GM12878 (cell line): ENCODE measurements around the gene THADA. TPM values are rescaled to one million over a fixed set of nuclear protein-coding genes. Genes with fewer than 3 reads are reported as not detected.

Experiments used
- ATAC-seq: fragments of 200-7000 bp; cut with Tn5 transposase; 3 replicates; pipeline ENCODE4 v1.9.1; 2020; ENCODE audit warnings: mild to moderate bottlenecking, moderate library complexity
- BruUV-seq: library from RNA; stranded (reverse); fragments of 400-500 nt; replicated peaks from 2 replicates; lab custom pipeline; 2021; lab: Mats Ljungman, UMichigan
- CTCF ChIA-PET: fragments of 300-600 bp; sonication (Branson Sonifier 250); formaldehyde crosslinking; extraction: SDS; loops from one replicate; lab custom pipeline; 2021; ENCODE audit warnings: inconsistent platforms; lab: Yijun Ruan, JAX
- POLR2A ChIA-PET: fragments of 350-600 bp; formaldehyde crosslinking; extraction: SDS; loops from one replicate; lab custom pipeline; 2021; ENCODE audit warnings: inconsistent platforms; lab: Charles Lee
- RAD21 ChIA-PET: fragments of 300-600 bp; sonication (Branson Sonifier 250); formaldehyde crosslinking; loops from one replicate; lab custom pipeline; 2023; ENCODE audit warnings: antibody characterized with exemption; ENCODE audit not compliant: unreplicated experiment; lab: Charles Lee
- SMC1A ChIA-PET: fragments of 300-600 bp; sonication (Branson Sonifier 250); formaldehyde crosslinking; loops from one replicate; lab custom pipeline; 2023; ENCODE audit not compliant: unreplicated experiment, uncharacterized antibody; lab: Charles Lee
- DNase-seq: peaks from one replicate; pipeline ENCODE4 v3.0.0-alpha.2; 2011; ENCODE audit warnings: low read depth, low spot score
- FAIRE-seq: peaks from 3 replicates; lab custom pipeline; 2011; peaks lifted over from hg19 to GRCh38; lab: Jason Lieb, UNC
- H2AFZ ChIP-seq: 2 replicates; pipeline ENCODE4 v1.6.0; 2011; ENCODE audit warnings: low read depth, low read length, control low read depth; ENCODE audit not compliant: control insufficient read depth
- H3K27ac ChIP-seq: 2 replicates; pipeline ENCODE4 v1.5.1; 2011; ENCODE audit warnings: control low read depth; ENCODE audit not compliant: control insufficient read depth, insufficient read depth
- H3K27me3 ChIP-seq, 2 experiments: replicated peaks in 1 of 2; 2 replicates each; pipeline versions ENCODE4 v1.6.0 to v1.6.1; 2011; ENCODE audit warnings: low read length in 1 of 2; ENCODE audit not compliant: control insufficient read depth in 2 of 2, insufficient read depth in 2 of 2
- H3K36me3 ChIP-seq, 2 experiments: 2 replicates each; pipeline ENCODE4 v1.5.1; 2011; ENCODE audit warnings: low read length in 1 of 2; ENCODE audit not compliant: control insufficient read depth in 2 of 2, insufficient read depth in 2 of 2
- H3K4me1 ChIP-seq: 2 replicates; pipeline ENCODE4 v1.6.1; 2011; ENCODE audit warnings: mild to moderate bottlenecking, low read length, moderate library complexity, mixed read lengths; ENCODE audit not compliant: control insufficient read depth, insufficient read depth
- H3K4me2 ChIP-seq: 2 replicates; pipeline ENCODE4 v1.6.0; 2011; ENCODE audit warnings: control low read depth; ENCODE audit not compliant: control insufficient read depth, insufficient read depth
- H3K4me3 ChIP-seq: fragments of 200-600 bp; sonication (generic); 2 replicates; pipeline ENCODE4 v1.5.1; 2016
- H3K79me2 ChIP-seq: 2 replicates; pipeline ENCODE4 v1.6.0; 2011; ENCODE audit warnings: low read length; ENCODE audit not compliant: control insufficient read depth, insufficient read depth
- H3K9ac ChIP-seq: 2 replicates; pipeline ENCODE4 v1.8.0; 2011; ENCODE audit warnings: low read length, control low read depth, mixed read lengths; ENCODE audit not compliant: control insufficient read depth, insufficient read depth
- H3K9me3 ChIP-seq: replicated peaks from 3 replicates; pipeline ENCODE4 v1.5.1; 2011; ENCODE audit warnings: mild to moderate bottlenecking, low read length; ENCODE audit not compliant: control insufficient read depth, insufficient read depth
- H4K20me1 ChIP-seq: 2 replicates; pipeline ENCODE4 v1.6.0; 2011; ENCODE audit not compliant: control insufficient read depth, insufficient read depth
- BHLHE40 ChIP-seq, 2 experiments: fragments of 450-650 bp in 1 of 2; IDR thresholded peaks; 2 replicates each; pipeline ENCODE4 v1.6.1; 2011 to 2017; ENCODE audit warnings: low read depth in 2 of 2, borderline replicate concordance in 1 of 2, improper control_type of control experiment in 1 of 2, low read length in 1 of 2, mild to moderate bottlenecking in 1 of 2
- BMI1 ChIP-seq: fragments of 450-650 bp; IDR thresholded peaks from 2 replicates; pipeline ENCODE4 v1.6.1; 2016; ENCODE audit warnings: mild to moderate bottlenecking, moderate library complexity, borderline replicate concordance
- E4F1 ChIP-seq: fragments of 450-650 bp; IDR thresholded peaks from 2 replicates; pipeline ENCODE4 v1.6.1; 2018; ENCODE audit warnings: borderline replicate concordance, mild to moderate bottlenecking; ENCODE audit not compliant: partially characterized antibody
- JUND ChIP-seq: IDR thresholded peaks from 2 replicates; pipeline ENCODE4 v1.6.1; 2012; ENCODE audit warnings: low read depth, mild to moderate bottlenecking, low read length, improper control_type of control experiment, moderate library complexity
- MEF2B ChIP-seq: fragments of 450-650 bp; IDR thresholded peaks from 2 replicates; pipeline ENCODE4 v1.6.1; 2018; ENCODE audit warnings: mild to moderate bottlenecking, moderate library complexity; ENCODE audit not compliant: partially characterized antibody, poor library complexity, severe bottlenecking
- MTA3 ChIP-seq: IDR thresholded peaks from 2 replicates; pipeline ENCODE4 v1.6.1; 2012; ENCODE audit warnings: low read length, inconsistent platforms, borderline replicate concordance
- NFIC ChIP-seq: IDR thresholded peaks from 2 replicates; pipeline ENCODE4 v1.6.1; 2012; ENCODE audit warnings: low read depth, mild to moderate bottlenecking, inconsistent platforms, low read length, moderate library complexity
- SMAD5 ChIP-seq: IDR thresholded peaks from 2 replicates; pipeline ENCODE4 v1.6.1; 2016; ENCODE audit warnings: antibody characterized with exemption, low read depth
- STAT3 ChIP-seq: IDR thresholded peaks from 2 replicates; pipeline ENCODE4 v1.6.1; 2011; ENCODE audit warnings: low read depth, low read length, improper control_type of control experiment
- USF2 ChIP-seq: IDR thresholded peaks from 2 replicates; pipeline ENCODE4 v1.6.1; 2011; ENCODE audit warnings: low read depth, low read length, improper control_type of control experiment, borderline replicate concordance
- ZNF24 ChIP-seq: fragments of 450-650 bp; IDR thresholded peaks from 2 replicates; pipeline ENCODE4 v1.6.1; 2017; ENCODE audit warnings: antibody characterized with exemption, mild to moderate bottlenecking
- WGBS: methylation state at CpG from one replicate; pipeline ENCODE4 v1.1.6; 2016; ENCODE audit warnings: low lambda C conversion rate; ENCODE audit not compliant: insufficient replicate concordance, insufficient coverage; ENCODE audit errors: missing lambda C conversion rate; 5-methylcytosine and 5-hydroxymethylcytosine counted together
- in situ Hi-C: fragments of 300-500 bp; cut with MboI; formaldehyde crosslinking; loops from 9 replicates; pipeline ENCODE4 v1.14.3; 2018; ENCODE audit warnings: mixed read lengths
- intact Hi-C: fragments of 100-400 bp; cut with micrococcal nuclease; formaldehyde crosslinking; loops from one replicate; pipeline ENCODE4 v1.14.2; 2022; ENCODE audit not compliant: unreplicated experiment
- polyA plus RNA-seq, 11 experiments: library from polyadenylated mRNA; depleted of rRNA in 4 of 11; unstranded in 6 of 11; stranded (reverse) in 5 of 11; fragments of >200 nt; fragmentation: Nextera tagmentation in 4 of 11; fragmentation: Illumina TruSeq in 1 of 11; extraction: Ambion mirVana in 4 of 11; extraction: Trizol in 1 of 11; gene quantifications; 1 replicate in 1 of 11; 2 replicates in 10 of 11; pipeline versions ENCODE4 v1.2.1 to v1.2.3, GENCODE V29; 2011 to 2016; ENCODE audit warnings: inconsistent platforms in 2 of 11, missing spikeins in 2 of 11, low read depth in 1 of 11
- total RNA-seq, 4 experiments: library from RNA; depleted of rRNA in 3 of 4; stranded (reverse); fragments of >200 nt in 3 of 4; fragmentation: Illumina TruSeq in 1 of 4; extraction: Trizol in 1 of 4; gene quantifications; 2 replicates each; pipeline versions ENCODE4 v1.2.1 to v1.2.3, GENCODE V29; 2013 to 2021

The THADA gene
- total and polyA plus RNA-seq, 10 of the 15 experiments (the other 5 are each of a cell fraction or from before 2014, with no cell fraction given), result 14.6 to 33.2 (median 23.2) TPM

GRCh38 chr2:43292851-43293743, 302.7 kb downstream of the THADA start:
- H3K4me3 ChIP-seq, result no peak overlapping the region
- no peaks in the 10 kb centered on the region; the same call in 1 of the 2 replicates for H3K79me2 ChIP-seq
- H3K9ac ChIP-seq, result no peak overlapping the region
- TF ChIP-seq MTA3 (0 out of 2 replicates have a peak, but pooled peaks have one; percentile 2), BMI1 (no peak)
- in situ Hi-C loops, result no loop called here
- no TSS peak for BruUV-seq
- H2AFZ ChIP-seq, result peak overlapping the region; percentile 39
- peaks cover 2 to 4% of the 10 kb centered on the region in 2 experiments; a peak in 2 of 4 replicates for H3K36me3 ChIP-seq
- no peaks in the 10 kb centered on the region for H4K20me1 ChIP-seq
- ATAC-seq, result no peak
- ChIA-PET CTCF (interaction anchor here (0.5 to 1.7 kb wide), 9 partner anchors 11 to 435 kb away, joined by 3 to 6 read pairs (median 4); no protein-coding TSS in a partner anchor), SMC1A (interaction anchor here (0.6 to 2.8 kb wide), 18 partner anchors 8 to 482 kb away, joined by 3 to 19 read pairs (median 4); no protein-coding TSS in a partner anchor), RAD21 (interaction anchor here (1.0 to 3.6 kb wide), 11 partner anchors 53 to 191 kb away, joined by 3 to 14 read pairs (median 5); no protein-coding TSS in a partner anchor), POLR2A (interaction anchor here (0.6 to 1.2 kb wide), 6 partner anchors 26 to 482 kb away, joined by 3 to 4 read pairs (median 4); no protein-coding TSS in a partner anchor)
- peaks cover 21% of the 10 kb centered on the region for H3K4me1 ChIP-seq
- no peak for DNase-seq
- no peaks in the 10 kb centered on the region for H3K9me3 ChIP-seq
- H3K27ac ChIP-seq, result peak overlapping the region; percentile 78
- no peak for FAIRE-seq
- WGBS, result 92% methylated on average over 11 of the region's 11 CpGs
- no peaks in the 10 kb centered on the region for H3K27me3 ChIP-seq
- intact Hi-C loops, result no loop called here
- H3K4me2 ChIP-seq, result peak overlapping the region; percentile 64

GRCh38 chr2:43292297-43292696, 303.5 kb downstream of the THADA start:
- 100% methylated on average over 1 of the region's 1 CpG for WGBS
- ChIA-PET RAD21 (interaction anchor here (0.5 to 2.0 kb wide), 3 partner anchors 116 to 190 kb away, joined by 3 to 8 read pairs (median 3); no protein-coding TSS in a partner anchor), CTCF (interaction anchor here (1.1 kb wide), 1 partner anchor 10 kb away, joined by 3 read pairs; no protein-coding TSS in a partner anchor), SMC1A (interaction anchor here (1.3 to 2.8 kb wide), 3 partner anchors 14 to 96 kb away, joined by 7 to 18 read pairs (median 11); no protein-coding TSS in a partner anchor), POLR2A (no interaction called here)
- intact Hi-C loops (no loop called here), in situ Hi-C loops (no loop called here)
- no peak for DNase-seq
- Histone ChIP-seq H3K9ac (no peak overlapping the region), H3K27me3 (no peaks in the 10 kb centered on the region), H3K4me2 (no peak overlapping the region), H2AFZ (no peak overlapping the region), H3K4me3 (no peak overlapping the region), H3K36me3 (peaks cover 2 to 4% of the 10 kb centered on the region in 2 experiments; a peak in 2 of 4 replicates), H3K4me1 (peaks cover 21% of the 10 kb centered on the region), H4K20me1 (no peaks in the 10 kb centered on the region), H3K9me3 (no peaks in the 10 kb centered on the region), H3K27ac (no peak overlapping the region; the same call in 1 of the 2 replicates), H3K79me2 (no peaks in the 10 kb centered on the region; the same call in 1 of the 2 replicates)
- no TSS peak for BruUV-seq
- no peak for ATAC-seq
- FAIRE-seq, result no peak
- TF ChIP-seq BHLHE40 (IDR thresholded peaks at IDR 0.05; ENCODE audit: borderline replicate concordance in 1 of 2, low read depth in 2 of 2, low read length in 1 of 2) (no peak), SMAD5 (no peak), STAT3 (no peak), USF2 (no peak), MEF2B (no peak), ZNF24 (no peak), E4F1 (no peak), JUND (no peak), NFIC (no peak)
